ENCODE measurements around the gene FSD1L.

DNA sequence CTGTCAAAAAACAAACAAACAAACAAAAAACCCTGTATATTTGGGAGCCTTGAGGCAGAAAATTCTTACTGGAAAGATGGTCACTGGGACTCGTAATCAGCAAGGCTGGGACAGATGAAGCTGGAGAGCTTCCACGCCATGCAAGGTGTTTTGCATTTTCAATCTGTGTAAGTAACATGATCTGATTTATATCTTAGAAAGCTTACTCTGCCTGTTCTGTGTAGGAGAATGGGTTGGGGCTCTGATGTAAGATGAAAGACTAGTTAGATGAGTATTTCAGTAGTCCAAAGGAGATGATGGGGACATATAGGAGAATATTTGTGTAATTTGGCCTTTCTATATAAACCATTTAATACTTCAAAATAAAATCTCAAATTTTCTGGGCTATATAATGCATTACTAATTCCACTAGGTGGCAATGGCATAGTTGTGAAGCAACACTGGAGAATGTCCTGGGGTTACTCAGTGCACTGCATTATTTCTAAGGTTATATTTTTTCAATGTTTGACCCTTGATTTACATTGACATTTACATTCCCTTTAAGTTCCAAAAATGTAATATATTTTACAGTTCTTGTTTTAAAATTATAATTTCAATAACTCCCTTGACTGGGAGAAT, 21.9 kb upstream of the FSD1L start:
- TF ChIP-seq, protein P1, sequence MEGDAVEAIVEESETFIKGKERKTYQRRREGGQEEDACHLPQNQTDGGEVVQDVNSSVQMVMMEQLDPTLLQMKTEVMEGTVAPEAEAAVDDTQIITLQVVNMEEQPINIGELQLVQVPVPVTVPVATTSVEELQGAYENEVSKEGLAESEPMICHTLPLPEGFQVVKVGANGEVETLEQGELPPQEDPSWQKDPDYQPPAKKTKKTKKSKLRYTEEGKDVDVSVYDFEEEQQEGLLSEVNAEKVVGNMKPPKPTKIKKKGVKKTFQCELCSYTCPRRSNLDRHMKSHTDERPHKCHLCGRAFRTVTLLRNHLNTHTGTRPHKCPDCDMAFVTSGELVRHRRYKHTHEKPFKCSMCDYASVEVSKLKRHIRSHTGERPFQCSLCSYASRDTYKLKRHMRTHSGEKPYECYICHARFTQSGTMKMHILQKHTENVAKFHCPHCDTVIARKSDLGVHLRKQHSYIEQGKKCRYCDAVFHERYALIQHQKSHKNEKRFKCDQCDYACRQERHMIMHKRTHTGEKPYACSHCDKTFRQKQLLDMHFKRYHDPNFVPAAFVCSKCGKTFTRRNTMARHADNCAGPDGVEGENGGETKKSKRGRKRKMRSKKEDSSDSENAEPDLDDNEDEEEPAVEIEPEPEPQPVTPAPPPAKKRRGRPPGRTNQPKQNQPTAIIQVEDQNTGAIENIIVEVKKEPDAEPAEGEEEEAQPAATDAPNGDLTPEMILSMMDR (IDR thresholded peaks at IDR 0.05; ENCODE audit: insufficient read depth, low read length, poor library complexity, severe bottlenecking) = peak; percentile 19
- no peak for TF ChIP-seq EZH2phosphoT487 (conservative IDR thresholded peaks at IDR 0.05; ENCODE audit: low read length)
